GM19324 (cell line): Measurements from ENCODE around the gene GPR39.

Experiments used
- ATAC-seq: cut with Tn5 transposase; IDR thresholded peaks from one replicate; pipeline ENCODE4 v1.9.1; 2021; ENCODE audit warnings: mild to moderate bottlenecking, moderate library complexity; ENCODE audit not compliant: unreplicated experiment, low FRiP score

GPR39 gene

DNA sequence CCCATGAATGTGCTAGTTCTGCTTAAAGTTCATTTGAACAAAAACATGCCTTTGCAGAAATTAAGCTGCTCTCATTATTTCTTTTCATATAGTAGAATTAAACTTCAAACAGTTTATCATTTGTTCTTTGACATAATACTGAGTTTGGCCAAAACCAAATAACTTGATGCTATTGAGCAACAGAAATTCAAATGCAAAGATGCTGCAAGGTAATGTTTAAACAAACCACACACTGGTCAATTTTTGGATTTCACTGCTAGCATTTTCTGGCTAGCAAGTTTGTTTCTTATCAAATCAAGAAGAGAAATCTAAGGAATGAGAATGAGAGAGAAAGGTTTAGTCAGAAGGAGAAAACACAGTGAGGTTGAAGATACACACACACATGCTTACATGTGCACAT is 173.4 kb downstream of the GPR39 start:
- ATAC-seq = no peak

DNA sequence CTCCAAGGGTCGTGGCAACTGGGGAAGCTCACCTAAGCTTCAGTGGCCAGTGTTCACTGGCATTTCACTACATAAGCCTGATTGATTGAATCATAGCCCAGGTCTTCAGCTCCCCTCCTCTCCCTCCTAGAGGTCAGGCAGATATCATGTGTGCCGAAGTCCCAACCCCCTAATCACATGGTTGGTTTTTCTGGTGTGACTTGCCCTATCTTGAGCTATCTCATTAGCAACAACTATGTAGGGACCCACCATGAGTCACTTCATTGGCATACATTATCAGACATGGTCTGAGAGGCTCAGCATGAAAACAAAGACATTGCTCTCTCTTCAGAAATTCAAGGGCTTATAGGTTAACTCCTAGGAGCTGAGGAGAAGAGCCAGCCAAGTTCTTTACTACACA is 176.6 kb downstream of the GPR39 start:
- no peak for ATAC-seq

DNA sequence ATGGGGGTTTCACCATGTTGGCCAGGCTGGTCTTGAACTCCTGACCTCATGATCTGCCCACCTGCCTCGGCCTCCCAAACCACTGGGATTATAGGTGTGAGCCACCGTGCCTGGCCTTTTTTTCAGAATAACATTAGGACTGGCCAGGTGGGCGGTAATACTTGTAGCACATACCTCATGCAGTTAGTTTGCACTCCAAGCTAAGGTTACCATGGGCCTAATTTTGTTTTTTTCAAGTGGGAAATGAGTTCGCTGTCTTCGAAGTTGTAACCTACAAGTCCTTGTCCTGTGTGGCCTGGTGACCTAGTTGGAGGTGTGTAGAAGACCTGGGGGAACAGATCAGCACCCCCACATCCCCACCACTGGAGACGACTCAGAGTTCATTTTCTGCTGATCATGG is 178.6 kb downstream of the GPR39 start:
- no peak for ATAC-seq

GRCh38 chr2:132595693-132596092 is 179.1 kb downstream of the GPR39 start:
- no peak for ATAC-seq

GRCh38 chr2:132597166-132597565 is 180.6 kb downstream of the GPR39 start:
- ATAC-seq = no peak

DNA sequence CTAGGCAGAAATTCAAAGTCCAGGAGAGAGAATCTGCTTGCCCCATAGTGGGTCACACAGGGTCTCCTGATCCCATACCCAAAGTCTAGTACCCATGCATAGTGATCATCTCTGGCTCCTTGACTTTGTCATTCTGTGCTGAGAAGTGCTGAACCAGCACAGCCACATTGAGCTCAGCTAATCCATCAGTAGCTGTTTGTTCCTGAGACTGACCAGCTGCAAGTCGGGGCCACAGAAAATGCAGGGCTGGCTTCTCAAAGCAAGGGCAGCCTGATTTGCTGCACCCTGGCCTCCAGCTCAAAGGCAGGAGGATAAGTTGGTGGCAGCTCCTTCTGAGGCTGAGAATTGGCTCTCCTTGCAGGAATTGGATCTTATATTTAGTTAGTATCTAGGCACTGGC is 181.2 kb downstream of the GPR39 start:
- no peak for ATAC-seq

GRCh38 chr2:132598536-132598935 is 181.9 kb downstream of the GPR39 start:
- ATAC-seq = no peak

DNA sequence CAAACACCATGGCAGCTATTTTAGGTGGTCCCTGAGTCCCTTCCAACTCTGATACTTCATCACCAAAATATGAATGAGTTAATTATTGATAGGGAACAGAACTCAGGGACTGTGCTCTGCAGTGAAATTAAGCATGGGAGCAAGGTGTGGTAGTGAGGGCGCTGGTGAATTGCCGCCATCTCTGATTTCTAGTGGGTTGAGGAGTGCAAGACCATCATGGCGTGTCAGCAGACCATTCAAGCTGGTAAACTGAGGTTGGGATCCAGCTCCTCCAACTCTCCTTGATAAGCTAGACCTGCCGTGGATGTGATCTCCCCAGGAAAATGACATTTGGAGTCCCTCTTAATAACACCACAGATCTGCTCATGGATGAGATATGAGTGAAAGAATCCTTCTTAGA is 183.0 kb downstream of the GPR39 start:
- ATAC-seq = no peak

DNA sequence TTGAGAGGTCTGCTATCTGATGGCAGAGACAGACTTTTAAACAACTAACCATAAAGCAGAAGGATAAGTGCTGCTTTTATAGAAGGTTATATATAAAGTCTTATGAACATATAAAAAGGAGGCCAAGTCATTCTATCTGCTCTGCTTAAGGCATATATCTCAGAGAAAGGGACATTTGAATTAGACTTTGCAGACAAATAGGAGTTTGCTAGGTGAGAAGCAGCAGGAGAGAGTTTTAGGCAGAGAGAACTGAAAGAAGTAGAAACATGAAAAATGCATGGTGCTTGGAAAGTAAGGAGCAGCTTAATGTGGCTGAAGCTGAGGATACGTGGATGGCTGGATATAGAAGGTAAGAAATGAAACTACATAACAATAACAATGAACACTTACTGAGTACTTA is 188.0 kb downstream of the GPR39 start:
- ATAC-seq = no peak

DNA sequence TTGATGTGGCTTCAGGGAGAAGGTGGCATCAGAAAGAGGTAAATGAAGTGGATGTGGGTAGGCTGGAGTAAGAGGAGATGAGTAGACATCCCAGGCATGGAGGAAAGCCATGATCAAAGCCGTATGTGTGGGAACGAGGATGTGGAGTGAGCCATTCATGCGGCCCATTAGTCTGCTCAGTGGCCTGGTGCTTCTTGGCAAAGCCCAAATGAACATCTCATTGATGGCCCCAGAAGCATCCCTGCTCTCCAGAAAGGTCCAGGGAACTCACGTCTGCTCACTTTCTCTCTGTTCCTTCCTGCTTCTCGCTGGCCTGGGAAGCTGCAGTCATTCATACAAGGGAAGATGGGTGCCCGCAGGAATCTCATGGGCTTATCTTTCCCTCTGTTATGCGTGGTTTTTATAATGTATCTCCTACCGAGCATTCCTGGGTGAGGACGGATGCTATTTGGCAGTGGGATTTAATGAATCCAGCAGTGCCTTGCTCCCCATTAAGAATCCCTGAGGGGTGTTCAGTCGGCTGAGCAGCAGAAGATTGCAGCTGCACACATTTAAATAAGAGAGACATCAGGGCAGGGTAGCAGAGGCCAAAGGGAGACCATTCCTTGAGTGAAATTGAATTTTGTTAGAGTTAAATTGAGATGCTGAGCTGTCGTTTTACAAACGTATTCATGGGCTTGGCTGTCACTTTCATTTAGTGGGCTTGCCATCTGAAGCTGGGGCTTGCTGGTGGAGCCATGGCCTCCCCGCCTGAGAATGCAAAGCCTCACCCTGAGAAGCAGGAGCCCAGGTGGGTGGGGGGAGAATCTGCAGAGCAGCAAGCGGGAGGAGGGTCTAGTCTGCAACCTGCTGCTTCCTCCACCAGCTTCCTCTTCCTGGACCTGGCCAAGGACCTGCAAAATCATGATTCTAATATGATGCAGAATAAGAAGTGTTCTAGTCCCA is 188.9 kb downstream of the GPR39 start:
- no peak for ATAC-seq

GRCh38 chr2:132606649-132607048 is 190.0 kb downstream of the GPR39 start:
- ATAC-seq = no peak

DNA sequence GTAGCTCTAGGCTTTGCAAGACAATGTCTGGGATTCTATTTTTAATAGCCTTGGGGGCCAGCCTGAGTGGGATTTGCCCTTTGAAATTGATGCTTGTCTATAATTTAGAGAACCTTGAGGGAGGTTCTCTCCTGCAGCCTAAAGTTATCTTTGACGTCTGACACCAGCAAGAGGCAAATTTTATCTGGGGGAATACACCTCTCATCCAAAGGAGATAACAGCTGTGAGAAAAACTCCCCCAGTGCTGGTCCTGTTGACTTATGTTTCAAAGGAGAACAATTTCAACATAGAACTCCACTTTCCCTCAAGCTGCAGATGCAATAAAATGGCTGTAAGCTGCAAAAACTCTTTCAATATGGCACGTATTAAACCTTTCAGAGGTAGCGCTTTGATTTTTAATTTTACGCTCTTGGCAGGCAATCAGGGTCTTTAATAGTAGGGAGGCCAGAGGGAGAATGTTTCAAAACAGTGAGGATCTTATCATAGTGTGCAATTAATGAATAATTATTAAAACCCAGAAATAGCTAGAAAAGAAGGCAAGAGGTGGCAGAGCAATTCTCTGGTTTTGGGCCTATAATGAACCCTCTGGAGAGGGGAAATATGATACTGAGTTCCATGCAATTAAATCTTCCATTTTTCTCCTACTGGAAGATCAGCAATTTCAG is 191.0 kb downstream of the GPR39 start:
- ATAC-seq = no peak

- ATAC-seq = no peak
These were observed 191.7 kb downstream of the GPR39 start for GRCh38 chr2:132608311-132608710.

DNA sequence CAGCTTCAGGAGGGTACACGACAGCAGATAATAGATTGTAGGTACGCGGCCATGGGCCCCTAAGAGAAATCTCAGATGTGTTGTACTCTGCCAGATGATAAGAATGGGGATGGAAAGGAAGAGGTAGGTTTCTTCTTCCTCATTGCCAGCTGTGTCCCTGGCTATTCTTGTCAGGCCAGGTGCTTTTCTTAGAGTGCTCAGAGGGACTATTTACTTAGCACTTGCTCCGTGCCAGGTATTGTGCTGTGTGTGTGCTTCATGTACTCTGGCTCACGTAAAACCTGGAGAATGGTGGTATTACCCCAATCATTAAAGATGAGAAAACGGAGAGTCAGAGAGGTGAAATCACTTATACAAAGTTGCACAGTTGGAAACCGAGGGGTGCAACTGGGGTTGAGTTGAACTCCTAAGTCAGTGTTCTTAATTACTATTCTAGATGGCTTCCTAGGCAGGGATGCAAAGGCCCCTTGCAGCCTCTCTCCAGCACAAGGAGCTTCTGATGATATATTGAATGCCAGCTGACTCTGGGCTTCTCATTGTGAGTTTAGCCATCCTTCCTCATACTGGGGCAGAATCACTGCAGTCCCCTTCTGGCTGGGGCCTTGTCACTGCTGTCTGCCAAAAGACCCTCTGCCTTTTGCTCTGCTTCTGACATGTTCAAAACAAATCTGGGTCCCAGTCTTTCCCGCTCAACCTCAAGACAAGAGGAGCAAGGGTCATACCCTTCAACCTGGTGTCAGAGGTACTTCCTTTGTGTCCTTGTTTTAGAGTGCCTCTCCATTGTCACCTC is 192.7 kb downstream of the GPR39 start:
- no peak for ATAC-seq

- no peak for ATAC-seq
These were observed 195.1 kb downstream of the GPR39 start for GRCh38 chr2:132611719-132612118.

GRCh38 chr2:132615329-132616085 is 198.9 kb downstream of the GPR39 start:
- ATAC-seq = no peak

GRCh38 chr2:132617989-132618388 is 201.4 kb downstream of the GPR39 start:
- ATAC-seq = no peak

GRCh38 chr2:132618734-132619133 is 202.1 kb downstream of the GPR39 start:
- ATAC-seq = no peak

DNA sequence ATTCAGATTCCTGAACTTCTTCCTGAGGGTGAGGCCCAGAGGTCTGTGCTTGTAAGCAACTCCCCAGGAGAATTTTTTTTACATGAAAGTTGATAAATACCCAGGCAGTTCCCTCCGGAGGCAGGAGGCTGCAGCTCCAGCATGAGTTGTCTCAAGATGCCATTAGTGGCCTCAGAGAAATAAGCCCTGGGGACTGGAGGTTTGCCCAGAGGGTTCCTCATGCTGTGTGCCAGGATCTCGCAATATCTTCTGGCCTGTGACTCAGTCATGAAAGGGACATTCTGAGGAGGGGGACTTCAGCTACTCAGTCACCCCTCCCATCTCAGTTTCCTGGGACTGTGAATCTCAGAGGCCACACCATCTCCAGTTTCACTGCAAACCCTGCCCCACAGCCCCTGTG is 203.5 kb downstream of the GPR39 start:
- ATAC-seq = no peak

DNA sequence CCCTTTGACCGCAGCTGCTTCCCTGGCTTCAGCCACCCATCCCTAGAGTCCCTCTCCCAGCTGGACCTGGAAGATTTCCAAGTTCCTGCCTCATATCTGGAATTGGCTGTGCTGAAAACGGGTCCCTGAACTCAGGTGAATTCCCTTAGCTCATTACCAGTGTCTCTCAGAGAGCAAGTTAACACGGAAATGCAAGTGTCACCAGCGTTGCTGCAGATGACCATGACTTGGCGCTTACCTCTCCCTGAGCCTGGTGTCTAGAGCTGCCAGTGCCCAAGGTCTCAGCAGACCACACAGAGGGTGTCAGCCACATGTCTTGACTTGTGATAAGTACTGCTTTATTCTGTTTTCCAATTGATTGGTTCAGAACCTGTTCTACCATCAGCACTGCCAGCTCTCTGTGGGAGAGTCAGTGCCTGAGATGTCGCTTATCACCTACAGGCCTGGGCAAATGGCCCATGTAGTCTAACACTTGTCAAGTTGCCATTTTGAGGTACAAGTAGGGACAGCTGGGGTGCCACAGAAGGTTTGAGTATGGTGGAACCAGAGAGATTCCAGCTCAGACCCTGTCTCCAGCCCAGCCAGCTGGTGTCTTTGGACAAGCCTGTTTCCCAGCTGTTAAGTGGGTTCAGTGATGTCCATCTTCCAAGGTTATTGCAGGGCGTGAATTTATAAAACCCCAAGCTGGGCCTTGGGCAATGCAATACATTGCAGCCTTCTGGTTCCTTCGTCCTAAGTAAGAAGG is 204.7 kb downstream of the GPR39 start:
- ATAC-seq = no peak
